Esophagus muscularis mucosa (tissue), 4 donors: ENCODE measurements around the gene EFCAB14. TPM values are rescaled to one million over a fixed set of nuclear protein-coding genes. Genes with fewer than 3 reads are reported as not detected.
"Not testable (repeated sequence)": the region's sequence is repeated elsewhere in the genome, so short reads cannot be mapped to it uniquely, and the experiment has no call there.

Experiments used
- DNase-seq: peaks from one replicate; pipeline ENCODE4 v3.0.0-alpha.2; 2017; ENCODE audit errors: extremely low spot score
- H3K27ac ChIP-seq, 4 donors: fragments of 200-600 bp; sonication (generic); replicated peaks in 1 of 4; 1 replicate in 3 of 4; 2 replicates in 1 of 4; pipeline ENCODE4 v1.5.1; 2016 to 2019; ENCODE audit warnings: mild to moderate bottlenecking in 1 of 4
- H3K27me3 ChIP-seq, 4 donors: fragments of 200-600 bp; sonication (generic); one replicate each; pipeline versions ENCODE4 v1.5.1 to v1.6.0; 2016 to 2019
- H3K36me3 ChIP-seq, 4 donors: fragments of 200-600 bp; sonication (generic); one replicate each; pipeline ENCODE4 v1.5.1; 2016 to 2019
- H3K4me1 ChIP-seq, 4 donors: fragments of 200-600 bp; sonication (generic); one replicate each; pipeline ENCODE4 v1.5.1; 2016 to 2019
- H3K4me3 ChIP-seq, 4 donors: fragments of 200-600 bp; sonication (generic); 1 replicate in 2 of 4; 2 replicates in 2 of 4; pipeline ENCODE4 v1.5.1; 2016 to 2019; ENCODE audit warnings: mild to moderate bottlenecking in 4 of 4, moderate library complexity in 1 of 4
- H3K9me3 ChIP-seq, 4 donors: fragments of 200-600 bp; sonication (generic); 1 replicate in 3 of 4; 2 replicates in 1 of 4; pipeline ENCODE4 v1.5.1; 2016 to 2019
- CTCF ChIP-seq, 3 experiments: fragments of 200-600 bp in 2 of 3; fragments of 450-650 bp in 1 of 3; sonication (generic) in 2 of 3; IDR thresholded peaks; one replicate each; pipeline ENCODE4 v1.5.1; 2017 to 2019; ENCODE audit warnings: antibody characterized with exemption in 3 of 3, mild to moderate bottlenecking in 2 of 3, moderate library complexity in 1 of 3
- EP300 ChIP-seq: sonication (generic); formaldehyde crosslinking; IDR thresholded peaks from one replicate; pipeline ENCODE4 v1.6.1; 2017; ENCODE audit warnings: antibody characterized with exemption
- POLR2A ChIP-seq: fragments of 450-650 bp; IDR thresholded peaks from one replicate; pipeline ENCODE4 v1.6.1; 2017; ENCODE audit warnings: antibody characterized with exemption, moderate library complexity, mild to moderate bottlenecking, low read depth
- POLR2AphosphoS5 ChIP-seq, 2 donors: sonication (generic); formaldehyde crosslinking; IDR thresholded peaks; one replicate each; pipeline ENCODE4 v1.6.1; 2017; ENCODE audit warnings: antibody characterized with exemption in 2 of 2
- WGBS: methylation state at CpG from one replicate; pipeline ENCODE4 v1.1.5; 2018; 5-methylcytosine and 5-hydroxymethylcytosine counted together
- intact Hi-C: fragments of 100-400 bp; cut with DNase I; formaldehyde crosslinking; loops from one replicate; pipeline ENCODE4 v1.15.1; 2023
- total RNA-seq, 4 donors: library from RNA; depleted of rRNA; stranded (reverse); fragments of >200 nt; gene quantifications; one replicate each; pipeline versions ENCODE4 v1.1.0 to v1.2.1, GENCODE V29; 2016

EFCAB14 gene
- total RNA-seq, 4 donors from 2014 or later, result 83.5 to 113 (median 104) TPM

GRCh38 chr1:46755121-46755520 is 36.2 kb upstream of the EFCAB14 start:
- Histone ChIP-seq H3K4me1 (no peaks in the 10 kb centered on the region), H3K36me3 (no peaks in the 10 kb centered on the region), H3K4me3 (no peak overlapping the region), H3K27ac (no peak overlapping the region), H3K9me3 (no peaks in the 10 kb centered on the region), H3K27me3 (peaks cover 0 to 26% (median 0%) of the 10 kb centered on the region in 4 donors)
- 79% methylated on average over 4 of the region's 4 CpGs for WGBS
- no peak for DNase-seq
- TF ChIP-seq CTCF (IDR thresholded peaks at IDR 0.05) (no peak), EP300 (no peak), POLR2AphosphoS5 (IDR thresholded peaks at IDR 0.05) (no peak), POLR2A (no peak)
- intact Hi-C loops, result no loop called here

- H3K36me3 ChIP-seq, result not testable (repeated sequence)
Observed at GRCh38 chr1:46754707-46755106, 35.8 kb upstream of the EFCAB14 start.

GRCh38 chr1:46753985-46754384 is 35.1 kb upstream of the EFCAB14 start:
- no peaks in the 10 kb centered on the region for H3K9me3 ChIP-seq
- intact Hi-C loops, result no loop called here
- no peak for DNase-seq
- no peaks in the 10 kb centered on the region for H3K36me3 ChIP-seq
- WGBS, result 43% methylated on average over 1 of the region's 1 CpG
- H3K27ac ChIP-seq, result no peak overlapping the region
- peaks cover 0 to 33% (median 0%) of the 10 kb centered on the region in 4 donors for H3K27me3 ChIP-seq
- H3K4me1 ChIP-seq, result peaks cover 0 to 3% (median 0%) of the 10 kb centered on the region in 4 donors
- TF ChIP-seq POLR2AphosphoS5 (IDR thresholded peaks at IDR 0.05) (no peak), EP300 (no peak), CTCF (IDR thresholded peaks at IDR 0.05) (no peak), POLR2A (no peak)
- H3K4me3 ChIP-seq, result no peak overlapping the region

More at GRCh38 chr1:46754707-46755106, 35.8 kb upstream of the EFCAB14 start:
- 68% methylated on average over 4 of the region's 4 CpGs for whole genome bisulfite sequencing
- H3K27ac ChIP-seq, H3K4me3 ChIP-seq, DNase-seq, H3K9me3 ChIP-seq, intact Hi-C loops, H3K4me1 ChIP-seq: not testable (repeated sequence)
- peaks cover 0 to 29% (median 0%) of the 10 kb centered on the region in 4 donors for H3K27me3 ChIP-seq

DNA sequence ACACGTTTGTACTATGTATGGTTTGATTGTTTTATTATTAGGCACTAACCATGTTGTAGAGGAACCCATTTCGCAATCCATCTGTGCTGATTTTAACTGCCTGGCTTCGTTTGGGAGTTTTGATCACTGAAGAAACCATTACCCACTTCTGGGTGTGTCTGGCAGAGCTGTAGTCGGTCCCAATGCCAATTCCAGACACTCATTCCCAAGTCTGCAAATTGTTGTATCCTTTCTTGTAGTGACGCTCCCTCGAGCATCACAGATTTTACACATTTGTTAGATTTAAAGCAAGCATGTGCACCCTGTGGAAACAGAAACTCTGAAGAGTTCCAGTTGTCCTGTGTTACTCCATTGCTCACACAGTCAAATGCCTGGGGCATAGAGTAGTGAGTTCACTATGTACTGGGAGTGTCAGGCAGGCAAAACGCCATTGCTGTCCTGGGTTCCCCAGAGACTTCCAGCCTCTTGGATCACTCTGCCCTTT is 31.0 kb upstream of the EFCAB14 start:
- Histone ChIP-seq H3K9me3 (no peaks in the 10 kb centered on the region), H3K4me1 (peaks cover 0 to 6% (median 1%) of the 10 kb centered on the region in 4 donors), H3K36me3 (no peaks in the 10 kb centered on the region), H3K4me3 (no peak overlapping the region), H3K27ac (peak overlapping the region; percentile 32 to 53 (median 45)), H3K27me3 (peaks cover 0 to 50% (median 0%) of the 10 kb centered on the region in 4 donors)
- intact Hi-C loops, result no loop called here
- peak; percentile 91 for DNase-seq
- TF ChIP-seq EP300 (no peak), POLR2A (no peak), CTCF (IDR thresholded peaks at IDR 0.05) (no peak), POLR2AphosphoS5 (IDR thresholded peaks at IDR 0.05) (peak; percentile 23 to 50)
- 57% methylated on average over 7 of the region's 7 CpGs for WGBS

DNA sequence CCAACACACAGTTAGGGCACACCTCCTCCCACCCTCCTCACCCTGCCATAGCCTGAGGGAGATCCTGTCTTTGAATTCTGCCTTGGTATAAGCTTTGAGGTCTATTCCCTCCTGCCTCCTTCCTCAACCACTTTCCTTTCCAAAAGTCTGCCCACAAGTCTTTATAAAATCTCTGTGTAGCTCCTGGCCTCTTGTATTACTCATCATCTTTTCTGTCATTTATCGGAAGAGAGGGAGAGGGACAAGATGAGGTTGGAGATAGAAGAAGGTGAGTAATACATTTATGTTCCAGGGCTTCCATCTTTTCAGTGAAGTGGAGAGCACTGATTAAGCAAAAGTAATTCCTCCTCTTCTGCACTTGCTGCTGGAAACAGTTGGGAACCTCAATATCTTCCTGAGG is 30.5 kb upstream of the EFCAB14 start:
- Histone ChIP-seq H3K36me3 (no peaks in the 10 kb centered on the region), H3K27ac (peak overlapping the region in 3 of 4 donors; percentile 32 to 53 (median 49)), H3K9me3 (no peaks in the 10 kb centered on the region), H3K4me3 (no peak overlapping the region), H3K4me1 (peaks cover 0 to 6% (median 1%) of the 10 kb centered on the region in 4 donors), H3K27me3 (peaks cover 0 to 50% (median 0%) of the 10 kb centered on the region in 4 donors)
- intact Hi-C loops, result no loop called here
- TF ChIP-seq CTCF (IDR thresholded peaks at IDR 0.05) (no peak), POLR2A (no peak), POLR2AphosphoS5 (IDR thresholded peaks at IDR 0.05) (no peak), EP300 (no peak)
- WGBS, result 88% methylated on average over 1 of the region's 1 CpG
- DNase-seq, result no peak
